ENCODE data around the gene CFAP74.

Gene CFAP74

GRCh38 chr1:1920057-1920607 lies 83.5 kb downstream of the CFAP74 start:
- Mint-ChIP-seq H3K27ac (no peak overlapping the region), H3K4me1 (peaks cover 8% of the 10 kb centered on the region), H3K4me3 (peak overlapping the region; percentile 58), H3K9me3 (no peaks in the 10 kb centered on the region), H3K36me3 (no peaks in the 10 kb centered on the region)
- ATAC-seq, result no peak
- DNase-seq (ENCODE audit: low spot score in 2 of 2), result no peak

GRCh38 chr1:1919304-1920056 lies 84.1 kb downstream of the CFAP74 start:
- H3K4me3 Mint-ChIP-seq, result peak overlapping the region; percentile 58
- H3K36me3 Mint-ChIP-seq, result no peaks in the 10 kb centered on the region
- DNase-seq (ENCODE audit: low spot score in 2 of 2), result peak; percentile 97 to 100
- H3K4me1 Mint-ChIP-seq, result peaks cover 8% of the 10 kb centered on the region
- no peak overlapping the region for H3K27ac Mint-ChIP-seq
- no peaks in the 10 kb centered on the region for H3K9me3 Mint-ChIP-seq
- ATAC-seq, result peak; percentile 84

GRCh38 chr1:1918901-1919303 lies 84.7 kb downstream of the CFAP74 start, which contains the start of gene TMEM52:
Gene TMEM52, minus strand, starts transcription at chr1:1919279. Its CDS starts 14 bp downstream, at chr1:1919265.
- Mint-ChIP-seq H3K27ac (no peak within 1 kb of the TSS), H3K4me3 (peak within 1 kb of the TSS; percentile 58), H3K36me3 (no peaks in the 10 kb centered on the region), H3K4me1 (peaks cover 8% of the 10 kb centered on the region), H3K9me3 (no peaks in the 10 kb centered on the region)
- DNase-seq (ENCODE audit: low spot score in 2 of 2) (no peak), ATAC-seq (no peak)

GRCh38 chr1:1917995-1918900 lies 85.3 kb downstream of the CFAP74 start:
- H3K4me1 Mint-ChIP-seq, result peaks cover 8% of the 10 kb centered on the region
- H3K4me3 Mint-ChIP-seq, result peak overlapping the region; percentile 58
- ATAC-seq (no peak), DNase-seq (ENCODE audit: low spot score in 2 of 2) (no peak)
- H3K9me3 Mint-ChIP-seq, result no peaks in the 10 kb centered on the region
- no peaks in the 10 kb centered on the region for H3K36me3 Mint-ChIP-seq
- H3K27ac Mint-ChIP-seq, result no peak overlapping the region

GRCh38 chr1:1917304-1917976 lies 86.1 kb downstream of the CFAP74 start:
- ATAC-seq (no peak), DNase-seq (ENCODE audit: low spot score in 2 of 2) (no peak)
- Mint-ChIP-seq H3K4me3 (peak overlapping the region; percentile 58), H3K4me1 (peaks cover 8% of the 10 kb centered on the region), H3K27ac (no peak overlapping the region), H3K36me3 (no peaks in the 10 kb centered on the region), H3K9me3 (no peaks in the 10 kb centered on the region)

- DNase-seq (ENCODE audit: low spot score in 2 of 2) (no peak), ATAC-seq (no peak)
- H3K36me3 Mint-ChIP-seq, result no peaks in the 10 kb centered on the region
- peaks cover 8% of the 10 kb centered on the region for H3K4me1 Mint-ChIP-seq
- no peak overlapping the region for H3K27ac Mint-ChIP-seq
- H3K9me3 Mint-ChIP-seq, result no peaks in the 10 kb centered on the region
- no peak overlapping the region for H3K4me3 Mint-ChIP-seq
These were observed 86.7 kb downstream of the CFAP74 start for GRCh38 chr1:1916851-1917251.

GRCh38 chr1:1915911-1916840 lies 87.4 kb downstream of the CFAP74 start:
- Mint-ChIP-seq H3K4me3 (no peak overlapping the region), H3K9me3 (no peaks in the 10 kb centered on the region), H3K4me1 (peaks cover 8% of the 10 kb centered on the region), H3K36me3 (no peaks in the 10 kb centered on the region), H3K27ac (no peak overlapping the region)
- ATAC-seq, result no peak
- no peak for DNase-seq (ENCODE audit: low spot score in 2 of 2)

GRCh38 chr1:1914971-1915692 lies 88.5 kb downstream of the CFAP74 start, which contains the start of gene CALML6:
Gene CALML6, plus strand, starts transcription at chr1:1915260. Its CDS starts 21 bp downstream, at chr1:1915281.
- Mint-ChIP-seq H3K36me3 (no peaks in the 10 kb centered on the region), H3K27ac (peak within 1 kb of the TSS; percentile 36)
- DNase-seq (ENCODE audit: low spot score in 2 of 2), result no peak

GRCh38 chr1:1914101-1914970 lies 89.2 kb downstream of the CFAP74 start:
- no peak for ATAC-seq
- H3K4me1 Mint-ChIP-seq, result peaks cover 19% of the 10 kb centered on the region
- peak overlapping the region; percentile 36 for H3K27ac Mint-ChIP-seq
- no peaks in the 10 kb centered on the region for H3K36me3 Mint-ChIP-seq
- H3K9me3 Mint-ChIP-seq, result no peaks in the 10 kb centered on the region
- H3K4me3 Mint-ChIP-seq, result no peak overlapping the region
- no peak for DNase-seq (ENCODE audit: low spot score in 2 of 2)

More at GRCh38 chr1:1914971-1915692, 88.5 kb downstream of the CFAP74 start, which contains the start of gene CALML6:
- no peak for ATAC-seq
- no peak within 1 kb of the TSS for H3K4me3 Mint-ChIP-seq
- H3K9me3 Mint-ChIP-seq, result no peaks in the 10 kb centered on the region
- H3K4me1 Mint-ChIP-seq, result peaks cover 13% of the 10 kb centered on the region

- Mint-ChIP-seq H3K27ac (no peak overlapping the region), H3K4me3 (no peak overlapping the region), H3K9me3 (no peaks in the 10 kb centered on the region), H3K4me1 (peaks cover 12% of the 10 kb centered on the region), H3K36me3 (no peaks in the 10 kb centered on the region)
- no peak for ATAC-seq
- DNase-seq (ENCODE audit: low spot score in 2 of 2), result no peak
These were observed 92.1 kb downstream of the CFAP74 start for GRCh38 chr1:1911350-1912041.

GRCh38 chr1:1910651-1911331 lies 92.8 kb downstream of the CFAP74 start:
- Mint-ChIP-seq H3K9me3 (no peaks in the 10 kb centered on the region), H3K27ac (peak overlapping the region; percentile 86), H3K4me3 (peak overlapping the region; percentile 82), H3K4me1 (peaks cover 18% of the 10 kb centered on the region), H3K36me3 (no peaks in the 10 kb centered on the region)
- no peak for DNase-seq (ENCODE audit: low spot score in 2 of 2)
- no peak for ATAC-seq

- Mint-ChIP-seq H3K4me3 (peak overlapping the region; percentile 82), H3K36me3 (no peaks in the 10 kb centered on the region), H3K27ac (peak overlapping the region; percentile 86), H3K9me3 (no peaks in the 10 kb centered on the region), H3K4me1 (peaks cover 18% of the 10 kb centered on the region)
- ATAC-seq (no peak), DNase-seq (ENCODE audit: low spot score in 2 of 2) (no peak)
These were observed 93.5 kb downstream of the CFAP74 start for GRCh38 chr1:1910033-1910465.

Measured in stimulated activated effector memory CD8-positive, alpha-beta T cell treated with anti-CD3 and anti-CD28 coated beads, Interleukin-12 subunit alpha, Interleukin-12 subunit beta, amount 100 ng/mL, for 72 hours (primary cell).